Testis (tissue), 3 donors: Measurements from ENCODE around the gene ATG4A. TPM values are rescaled to one million over a fixed set of nuclear protein-coding genes. Genes with fewer than 3 reads are reported as not detected.

Source experiments
- DNase-seq: peaks from one replicate; pipeline ENCODE4 v3.0.0-alpha.2; 2019
- H3K27ac ChIP-seq, 2 donors: fragments of 200-600 bp; sonication (generic); one replicate each; pipeline ENCODE4 v1.5.1; 2019
- H3K27me3 ChIP-seq: fragments of 200-600 bp; sonication (generic); one replicate; pipeline ENCODE4 v1.5.1; 2019
- H3K36me3 ChIP-seq: fragments of 200-600 bp; sonication (generic); one replicate; pipeline ENCODE4 v1.5.1; 2017; ENCODE audit warnings: low read depth; ENCODE audit errors: missing control alignments
- H3K4me1 ChIP-seq: fragments of 200-600 bp; sonication (generic); one replicate; pipeline ENCODE4 v1.5.1; 2019
- H3K4me3 ChIP-seq, 2 donors: fragments of 200-600 bp; sonication (generic); one replicate each; pipeline ENCODE4 v1.5.1; 2017 to 2019
- H3K9me3 ChIP-seq: fragments of 200-600 bp; sonication (generic); one replicate; pipeline ENCODE4 v1.5.1; 2017
- POLR2A ChIP-seq: fragments of 450-650 bp; IDR thresholded peaks from one replicate; pipeline ENCODE4 v1.6.1; 2017; ENCODE audit warnings: antibody characterized with exemption, mild to moderate bottlenecking, moderate library complexity
- WGBS, 2 donors: methylation state at CpG; one replicate each; pipeline ENCODE4 v1.1.5; 2018; 5-methylcytosine and 5-hydroxymethylcytosine counted together
- intact Hi-C: fragments of 100-400 bp; cut with DNase I; formaldehyde crosslinking; loops from one replicate; pipeline ENCODE4 v1.15.1; 2023; ENCODE audit warnings: low total_unique reads
- polyA plus RNA-seq: library from polyadenylated mRNA; stranded (reverse); fragments of 350-450 nt; fragmentation: Illumina TruSeq; extraction: RNeasy Lipid Tissue Mini Kit (QIAGEN cat#74804); gene quantifications from one replicate; pipeline ENCODE4 v1.2.3, GENCODE V29; 2014; ENCODE audit warnings: low read depth, low replicate concordance; ENCODE audit not compliant: insufficient read depth
- total RNA-seq, 2 donors: library from RNA; depleted of rRNA; stranded (reverse); fragments of >200 nt; gene quantifications; one replicate each; pipeline ENCODE4 v1.2.3, GENCODE V29; 2016
- TF ChIP-seq, protein P1 (sequence below), 3 experiments: fragments of 450-650 bp in 2 of 3; fragments of 200-600 bp in 1 of 3; sonication (generic) in 1 of 3; IDR thresholded peaks; one replicate each; pipeline ENCODE4 v1.5.1; 2016 to 2019; ENCODE audit warnings: antibody characterized with exemption in 3 of 3, mild to moderate bottlenecking in 2 of 3, moderate library complexity in 1 of 3

ATG4A gene
- total and polyA plus RNA-seq, 3 donors from 2014 or later = 8.5 to 9.0 (median 8.8) TPM

DNA sequence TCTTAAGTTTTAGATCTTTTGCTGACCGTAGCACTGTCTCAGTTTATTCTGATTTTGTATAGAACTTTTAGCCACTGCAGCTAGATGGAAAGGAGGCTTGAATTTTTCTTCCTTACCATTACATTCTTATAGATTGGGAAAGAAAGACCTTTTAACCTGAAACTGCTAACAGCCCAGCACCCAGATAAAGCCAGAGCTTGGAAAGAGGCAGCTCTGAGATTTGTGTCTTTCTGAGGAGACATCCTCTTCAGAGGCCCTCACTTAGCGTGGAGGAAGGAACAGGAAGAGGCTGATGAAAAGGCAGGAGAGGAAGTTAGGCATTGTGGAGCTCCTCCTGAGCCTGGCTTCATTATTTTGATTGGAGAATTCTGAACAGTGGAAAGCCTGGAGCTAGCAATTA is 35.1 kb downstream of the ATG4A start:
- Histone ChIP-seq H3K27me3 (no peaks in the 10 kb centered on the region), H3K4me3 (no peak overlapping the region), H3K27ac (no peak overlapping the region), H3K36me3 (no peaks in the 10 kb centered on the region), H3K4me1 (no peaks in the 10 kb centered on the region), H3K9me3 (no peaks in the 10 kb centered on the region)
- intact Hi-C loops = no loop called here
- no peak for DNase-seq
- no peak for TF ChIP-seq POLR2A
- TF ChIP-seq, protein P1, sequence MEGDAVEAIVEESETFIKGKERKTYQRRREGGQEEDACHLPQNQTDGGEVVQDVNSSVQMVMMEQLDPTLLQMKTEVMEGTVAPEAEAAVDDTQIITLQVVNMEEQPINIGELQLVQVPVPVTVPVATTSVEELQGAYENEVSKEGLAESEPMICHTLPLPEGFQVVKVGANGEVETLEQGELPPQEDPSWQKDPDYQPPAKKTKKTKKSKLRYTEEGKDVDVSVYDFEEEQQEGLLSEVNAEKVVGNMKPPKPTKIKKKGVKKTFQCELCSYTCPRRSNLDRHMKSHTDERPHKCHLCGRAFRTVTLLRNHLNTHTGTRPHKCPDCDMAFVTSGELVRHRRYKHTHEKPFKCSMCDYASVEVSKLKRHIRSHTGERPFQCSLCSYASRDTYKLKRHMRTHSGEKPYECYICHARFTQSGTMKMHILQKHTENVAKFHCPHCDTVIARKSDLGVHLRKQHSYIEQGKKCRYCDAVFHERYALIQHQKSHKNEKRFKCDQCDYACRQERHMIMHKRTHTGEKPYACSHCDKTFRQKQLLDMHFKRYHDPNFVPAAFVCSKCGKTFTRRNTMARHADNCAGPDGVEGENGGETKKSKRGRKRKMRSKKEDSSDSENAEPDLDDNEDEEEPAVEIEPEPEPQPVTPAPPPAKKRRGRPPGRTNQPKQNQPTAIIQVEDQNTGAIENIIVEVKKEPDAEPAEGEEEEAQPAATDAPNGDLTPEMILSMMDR (IDR thresholded peaks at IDR 0.05) = no peak
- whole genome bisulfite sequencing, 2 donors = 94% methylated on average over 2 of the region's 2 CpGs

DNA sequence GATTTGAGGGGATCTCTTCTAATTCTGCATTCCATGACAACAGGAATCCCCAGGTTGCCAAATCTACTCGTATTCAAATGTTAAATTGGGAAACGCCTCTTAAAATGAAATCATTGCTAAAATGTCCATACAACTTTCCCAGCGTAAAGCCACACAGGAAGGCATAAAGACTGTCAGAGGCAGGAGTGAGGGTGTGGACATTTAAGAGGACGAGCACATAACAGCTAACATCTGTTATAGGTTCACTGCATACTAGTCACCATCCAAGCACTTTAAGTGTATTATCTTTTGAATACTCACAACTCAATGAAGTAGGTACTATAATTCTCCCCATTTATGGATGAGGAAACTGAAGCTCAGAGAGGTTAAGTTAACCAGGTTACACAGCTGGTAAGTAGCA is 35.6 kb downstream of the ATG4A start:
- intact Hi-C loops = no loop called here
- no peak for TF ChIP-seq POLR2A
- TF ChIP-seq, protein P1 (IDR thresholded peaks at IDR 0.05) = no peak
- H3K4me1 ChIP-seq = no peaks in the 10 kb centered on the region
- no peak overlapping the region for H3K27ac ChIP-seq
- H3K9me3 ChIP-seq = no peaks in the 10 kb centered on the region
- WGBS, 2 donors = 94% methylated on average over 4 of the region's 4 CpGs
- DNase-seq = no peak
- no peak overlapping the region for H3K4me3 ChIP-seq
- H3K36me3 ChIP-seq = no peaks in the 10 kb centered on the region
- H3K27me3 ChIP-seq = no peaks in the 10 kb centered on the region

DNA sequence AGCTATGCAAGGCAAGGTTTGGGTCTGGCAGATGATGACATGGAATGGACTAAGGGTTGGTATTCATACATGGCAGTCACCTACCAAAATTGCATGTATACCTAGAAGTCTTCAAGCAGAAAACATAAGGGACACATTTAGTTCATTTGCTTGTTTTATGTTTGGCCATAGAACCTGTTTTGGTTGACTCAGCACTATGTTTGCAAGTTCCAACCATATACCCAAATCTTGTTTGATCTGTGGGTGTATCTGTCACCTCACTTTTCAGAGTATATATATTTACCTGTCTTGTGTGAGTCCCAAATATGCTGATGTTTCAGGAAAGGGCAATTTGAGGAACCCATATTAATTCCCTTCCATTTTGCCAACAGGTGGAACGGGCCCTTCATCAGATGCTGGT is 39.3 kb downstream of the ATG4A start:
- Histone ChIP-seq H3K27ac (no peak overlapping the region), H3K4me1 (no peaks in the 10 kb centered on the region), H3K27me3 (no peaks in the 10 kb centered on the region), H3K36me3 (no peaks in the 10 kb centered on the region), H3K4me3 (no peak overlapping the region), H3K9me3 (no peaks in the 10 kb centered on the region)
- intact Hi-C loops = no loop called here
- 100% methylated on average over 1 of the region's 1 CpG; no CpG with 5 or more reads in 1 of the 2 donors for WGBS, 2 donors
- DNase-seq = no peak
- TF ChIP-seq, protein P1 (IDR thresholded peaks at IDR 0.05) = no peak
- no peak for TF ChIP-seq POLR2A

DNA sequence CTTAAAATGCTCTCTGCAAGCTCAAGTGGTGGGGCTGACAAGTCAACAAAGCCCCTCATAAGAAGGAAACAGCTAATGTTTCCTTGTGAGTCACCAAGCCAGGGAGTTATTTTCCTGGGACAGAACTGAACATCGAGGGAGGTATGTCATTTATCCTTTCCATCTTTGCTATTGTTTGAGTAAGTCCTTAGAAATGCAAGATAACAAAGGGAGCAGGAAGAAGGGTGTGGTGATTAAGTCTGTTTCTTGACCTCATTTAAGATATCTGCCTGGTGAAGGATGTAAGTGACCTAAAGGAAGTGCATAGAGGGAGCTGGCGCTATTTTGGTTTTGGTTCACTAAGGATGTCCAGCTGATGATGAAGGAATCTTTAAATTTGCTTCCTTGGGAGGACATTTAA is 39.9 kb downstream of the ATG4A start:
- Histone ChIP-seq H3K36me3 (no peaks in the 10 kb centered on the region), H3K4me3 (no peak overlapping the region), H3K9me3 (no peaks in the 10 kb centered on the region), H3K27ac (no peak overlapping the region), H3K4me1 (no peaks in the 10 kb centered on the region), H3K27me3 (no peaks in the 10 kb centered on the region)
- no peak for DNase-seq
- TF ChIP-seq, protein P1 (IDR thresholded peaks at IDR 0.05) = no peak
- TF ChIP-seq POLR2A = no peak
- 83 to 89% methylated on average over 2 of the region's 2 CpGs for WGBS, 2 donors
- intact Hi-C loops = no loop called here

DNA sequence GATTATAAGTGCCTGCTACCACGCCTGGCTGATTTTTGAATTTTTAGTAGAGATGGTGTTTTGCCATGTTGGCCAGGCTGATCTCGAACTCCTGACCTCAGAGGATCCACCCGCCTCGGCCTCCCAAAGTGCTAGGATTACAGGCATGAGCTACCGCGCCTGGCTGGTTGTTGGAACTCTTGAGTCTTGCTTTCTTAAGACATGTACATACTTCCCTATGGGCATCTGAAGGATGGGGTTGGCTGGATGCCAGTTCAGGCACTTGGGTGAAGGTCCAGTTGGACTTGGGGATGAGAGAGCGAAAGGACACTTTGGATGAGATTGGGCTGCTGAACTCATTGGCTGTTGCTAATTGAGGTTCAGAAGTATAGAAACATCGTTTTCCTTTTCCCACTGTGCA is 40.5 kb downstream of the ATG4A start:
- WGBS, 2 donors = 97 to 100% methylated on average over 6 to 8 of the region's 8 CpGs
- intact Hi-C loops = no loop called here
- no peak overlapping the region for H3K4me3 ChIP-seq
- H3K4me1 ChIP-seq = no peaks in the 10 kb centered on the region
- no peaks in the 10 kb centered on the region for H3K36me3 ChIP-seq
- no peaks in the 10 kb centered on the region for H3K27me3 ChIP-seq
- no peak overlapping the region for H3K27ac ChIP-seq
- DNase-seq = no peak
- TF ChIP-seq, protein P1 (IDR thresholded peaks at IDR 0.05) = no peak
- TF ChIP-seq POLR2A = no peak
- H3K9me3 ChIP-seq = no peaks in the 10 kb centered on the region
